GM12892 (cell line): ENCODE data around the gene PLXNC1.

ENCODE experiments used
- POLR2A ChIP-seq: IDR thresholded peaks from 2 replicates; pipeline ENCODE4 v1.6.1; 2011; ENCODE audit warnings: low read depth, low read length, control low read depth
- POLR2AphosphoS5 ChIP-seq: IDR thresholded peaks from 2 replicates; pipeline ENCODE4 v1.6.1; 2011; ENCODE audit warnings: low read depth, low read length, control low read depth

DNA sequence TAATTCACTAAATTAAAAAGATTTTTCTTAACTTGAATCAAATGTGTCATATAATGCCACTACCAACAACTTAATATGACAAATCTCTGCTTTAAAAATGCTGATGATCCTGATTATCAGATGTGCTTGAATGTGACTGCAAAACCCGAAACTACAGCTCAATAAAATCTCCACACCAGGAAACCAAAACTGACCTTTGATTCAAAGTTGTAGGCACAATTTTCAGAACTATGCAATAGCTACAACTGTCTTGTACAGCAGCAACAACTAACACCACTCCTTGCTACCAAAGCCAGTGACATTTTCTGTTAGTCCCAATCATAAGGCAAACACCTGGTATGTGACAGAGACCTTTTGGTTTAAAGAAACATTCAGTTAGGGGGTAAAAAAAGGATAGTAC is 164.0 kb downstream of the PLXNC1 start:
- no peak for TF ChIP-seq POLR2AphosphoS5
- TF ChIP-seq POLR2A: no peak
